A549 (cell line): ENCODE measurements around the gene SUFU. TPM values are rescaled to one million over a fixed set of nuclear protein-coding genes. Genes with fewer than 3 reads are reported as not detected.

Experiments
- ATAC-seq, 2 experiments: fragments of 200-7000 bp in 1 of 2; fragments of >200 bp in 1 of 2; cut with Nextera tagmentation in 1 of 2; cut with Tn5 transposase in 1 of 2; 3 replicates each; pipeline versions ENCODE4 v1.8.0 to v1.9.1; 2018 to 2020; ENCODE audit warnings: mild to moderate bottlenecking in 1 of 2, moderate library complexity in 1 of 2
- CTCF ChIA-PET: fragments of 300-600 bp; sonication (Branson Sonifier 250); formaldehyde crosslinking; extraction: SDS; loops from one replicate; lab custom pipeline; 2021; ENCODE audit warnings: antibody characterized with exemption, inconsistent platforms; lab: Yijun Ruan, JAX
- POLR2A ChIA-PET: fragments of 350-600 bp; formaldehyde crosslinking; extraction: SDS; loops from one replicate; lab custom pipeline; 2021; ENCODE audit warnings: antibody characterized with exemption, inconsistent platforms; lab: Yijun Ruan, JAX
- DNase-seq, 2 experiments: peaks; one replicate each; pipeline versions ENCODE4 v3.0.0 to v3.0.0-alpha.2; 2011 to 2016; ENCODE audit warnings: low read depth in 1 of 2, low spot score in 1 of 2
- FAIRE-seq: peaks from 2 replicates; lab custom pipeline; 2011; peaks lifted over from hg19 to GRCh38; lab: Jason Lieb, UNC
- H3K27ac ChIP-seq, 2 experiments: fragments of >200 bp; sonication (Bioruptor Twin); formaldehyde crosslinking; 3 replicates each; pipeline ENCODE4 v1.5.1; 2016 to 2017
- H3K4me1 ChIP-seq: fragments of >200 bp; sonication (Bioruptor Twin); formaldehyde crosslinking; 3 replicates; pipeline ENCODE4 v1.6.1; 2016
- H3K4me2 ChIP-seq: fragments of >200 bp; sonication (Bioruptor Twin); formaldehyde crosslinking; 3 replicates; pipeline ENCODE4 v1.6.1; 2016
- H3K4me3 ChIP-seq: fragments of >200 bp; sonication (Bioruptor Twin); formaldehyde crosslinking; 3 replicates; pipeline ENCODE4 v1.5.1; 2016
- H3K9me3 ChIP-seq: fragments of >200 bp; sonication (Bioruptor Twin); formaldehyde crosslinking; 3 replicates; pipeline ENCODE4 v1.6.1; 2016
- BCL3 ChIP-seq: fragments of >200 bp; sonication (Bioruptor Twin); formaldehyde crosslinking; IDR thresholded peaks from 3 replicates; pipeline ENCODE4 v1.6.1; 2016
- CEBPB ChIP-seq, 2 experiments: fragments of >200 bp in 1 of 2; sonication (Bioruptor Twin) in 1 of 2; formaldehyde crosslinking in 1 of 2; IDR thresholded peaks; 2 replicates each; pipeline ENCODE4 v1.6.1; 2012 to 2016
- EP300 ChIP-seq, 2 experiments: fragments of >200 bp; sonication (Bioruptor Twin); formaldehyde crosslinking; IDR thresholded peaks; 2 replicates in 1 of 2; 3 replicates in 1 of 2; pipeline ENCODE4 v1.6.1; 2016 to 2017
- ESRRA ChIP-seq: fragments of 150-350 bp; IDR thresholded peaks from 2 replicates; pipeline ENCODE4 v1.6.1; 2014; ENCODE audit warnings: mild to moderate bottlenecking, low read length, borderline replicate concordance
- FOSB ChIP-seq: fragments of 250-450 bp; sonication (Bioruptor Pico); IDR thresholded peaks from 2 replicates; pipeline ENCODE4 v1.5.0; 2020; ENCODE audit warnings: mild to moderate bottlenecking, moderate library complexity
- FOSL2 ChIP-seq, 2 experiments: fragments of 450-650 bp in 1 of 2; fragments of >200 bp in 1 of 2; sonication (Bioruptor Twin) in 1 of 2; formaldehyde crosslinking; IDR thresholded peaks; 2 replicates each; pipeline versions ENCODE4 v1.5.0 to v1.6.1; 2016 to 2020; ENCODE audit warnings: mild to moderate bottlenecking in 1 of 2, moderate library complexity in 1 of 2
- FOXS1 ChIP-seq: fragments of 250-450 bp; sonication (Bioruptor Pico); IDR thresholded peaks from 2 replicates; pipeline ENCODE4 v1.5.0; 2020; ENCODE audit warnings: mild to moderate bottlenecking, moderate library complexity
- HOXB5 ChIP-seq: fragments of 250-450 bp; sonication (Bioruptor Pico); IDR thresholded peaks from 2 replicates; pipeline ENCODE4 v1.5.0; 2020; ENCODE audit warnings: mild to moderate bottlenecking, moderate library complexity
- JUNB ChIP-seq: fragments of >200 bp; sonication (Bioruptor Twin); formaldehyde crosslinking; IDR thresholded peaks from 2 replicates; pipeline ENCODE4 v1.6.1; 2016
- MAZ ChIP-seq: fragments of 150-350 bp; IDR thresholded peaks from 2 replicates; pipeline ENCODE4 v1.6.1; 2014; ENCODE audit warnings: antibody characterized with exemption, low read depth, low read length, borderline replicate concordance
- NFE2L2 ChIP-seq: fragments of 150-350 bp; conservative IDR thresholded peaks from 2 replicates; pipeline ENCODE4 v1.6.1; 2014; ENCODE audit warnings: low read length
- NPAS2 ChIP-seq: fragments of 250-450 bp; sonication (Bioruptor Pico); IDR thresholded peaks from 2 replicates; pipeline ENCODE4 v1.8.0; 2022; ENCODE audit warnings: mild to moderate bottlenecking, moderate library complexity, borderline replicate concordance
- RNF2 ChIP-seq: fragments of 200-600 bp; sonication (generic); IDR thresholded peaks from 2 replicates; pipeline ENCODE4 v1.6.1; 2016; ENCODE audit warnings: low read depth, mild to moderate bottlenecking, antibody characterized with exemption, moderate library complexity, borderline replicate concordance
- SMC3 ChIP-seq: fragments of >200 bp; sonication (Bioruptor Twin); formaldehyde crosslinking; IDR thresholded peaks from 3 replicates; pipeline ENCODE4 v1.6.1; 2018; ENCODE audit warnings: inconsistent platforms
- ZC3H11A ChIP-seq: fragments of 450-650 bp; IDR thresholded peaks from 2 replicates; pipeline ENCODE4 v1.6.1; 2014; ENCODE audit warnings: antibody characterized with exemption, mild to moderate bottlenecking
- ZNF302 ChIP-seq: fragments of 250-450 bp; sonication (Bioruptor Pico); IDR thresholded peaks from 2 replicates; pipeline ENCODE4 v1.9.0; 2021; ENCODE audit warnings: inconsistent platforms, mild to moderate bottlenecking, moderate library complexity
- WGBS: methylation state at CpG from one replicate; pipeline ENCODE4 v1.1.6; 2017; ENCODE audit errors: missing lambda C conversion rate; 5-methylcytosine and 5-hydroxymethylcytosine counted together
- polyA plus RNA-seq, 4 experiments: library from polyadenylated mRNA; depleted of rRNA in 3 of 4; stranded (reverse); fragments of >200 nt; fragmentation: RNase III in 1 of 4; extraction: RNeasy Plus Mini Kit Qiagen cat#74134 plus additional on column Dnase treatment in 1 of 4; gene quantifications; 2 replicates in 3 of 4; 3 replicates in 1 of 4; pipeline ENCODE4 v1.2.3, GENCODE V29; 2011 to 2017
- TF ChIP-seq, protein P1 (sequence below): fragments of >200 bp; sonication (Bioruptor Twin); formaldehyde crosslinking; IDR thresholded peaks from 3 replicates; pipeline ENCODE4 v1.5.1; 2016
- TF ChIP-seq, protein P2 (sequence below): IDR thresholded peaks from 2 replicates; pipeline ENCODE4 v1.6.1; 2012
- TF ChIP-seq, protein P3 (sequence below): IDR thresholded peaks from 2 replicates; pipeline ENCODE4 v1.6.1; 2012; ENCODE audit warnings: low read depth, borderline replicate concordance

The SUFU gene
- polyA plus RNA-seq, 2 of the 4 experiments (the other 2 are of a cell fraction): 3.7 to 5.5 TPM

GRCh38 chr10:102545997-102546396 lies 42.2 kb downstream of the SUFU start:
- Histone ChIP-seq H3K27ac (no peak overlapping the region), H3K4me1 (peaks cover 3% of the 10 kb centered on the region; the same call in 2 of the 3 replicates), H3K4me2 (no peak overlapping the region), H3K4me3 (no peak overlapping the region), H3K9me3 (no peaks in the 10 kb centered on the region)
- ATAC-seq (no peak), DNase-seq (no peak), FAIRE-seq (no peak)
- ChIA-PET CTCF (interaction anchor here (1.3 kb wide), 1 partner anchor 21 kb away, joined by 3 read pairs; no protein-coding TSS in a partner anchor), POLR2A (no interaction called here)
- TF ChIP-seq BCL3 (no peak), ZNF302 (CRISPR knock-in tag) (no peak), FOSB (CRISPR knock-in tag) (no peak), NPAS2 (CRISPR knock-in tag) (no peak), EP300 (IDR thresholded peaks at IDR 0.05) (no peak)
- TF ChIP-seq, protein P1, sequence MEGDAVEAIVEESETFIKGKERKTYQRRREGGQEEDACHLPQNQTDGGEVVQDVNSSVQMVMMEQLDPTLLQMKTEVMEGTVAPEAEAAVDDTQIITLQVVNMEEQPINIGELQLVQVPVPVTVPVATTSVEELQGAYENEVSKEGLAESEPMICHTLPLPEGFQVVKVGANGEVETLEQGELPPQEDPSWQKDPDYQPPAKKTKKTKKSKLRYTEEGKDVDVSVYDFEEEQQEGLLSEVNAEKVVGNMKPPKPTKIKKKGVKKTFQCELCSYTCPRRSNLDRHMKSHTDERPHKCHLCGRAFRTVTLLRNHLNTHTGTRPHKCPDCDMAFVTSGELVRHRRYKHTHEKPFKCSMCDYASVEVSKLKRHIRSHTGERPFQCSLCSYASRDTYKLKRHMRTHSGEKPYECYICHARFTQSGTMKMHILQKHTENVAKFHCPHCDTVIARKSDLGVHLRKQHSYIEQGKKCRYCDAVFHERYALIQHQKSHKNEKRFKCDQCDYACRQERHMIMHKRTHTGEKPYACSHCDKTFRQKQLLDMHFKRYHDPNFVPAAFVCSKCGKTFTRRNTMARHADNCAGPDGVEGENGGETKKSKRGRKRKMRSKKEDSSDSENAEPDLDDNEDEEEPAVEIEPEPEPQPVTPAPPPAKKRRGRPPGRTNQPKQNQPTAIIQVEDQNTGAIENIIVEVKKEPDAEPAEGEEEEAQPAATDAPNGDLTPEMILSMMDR: no peak
- TF ChIP-seq, protein P2, sequence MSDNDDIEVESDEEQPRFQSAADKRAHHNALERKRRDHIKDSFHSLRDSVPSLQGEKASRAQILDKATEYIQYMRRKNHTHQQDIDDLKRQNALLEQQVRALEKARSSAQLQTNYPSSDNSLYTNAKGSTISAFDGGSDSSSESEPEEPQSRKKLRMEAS: no peak
- WGBS: 95% methylated on average over 2 of the region's 2 CpGs

GRCh38 chr10:102546606-102547320 lies 43.0 kb downstream of the SUFU start:
- no peak for FAIRE-seq
- no peak overlapping the region for H3K4me3 ChIP-seq
- H3K9me3 ChIP-seq: no peaks in the 10 kb centered on the region
- H3K4me2 ChIP-seq: no peak overlapping the region
- ChIA-PET POLR2A (no interaction called here), CTCF (interaction anchor here (1.3 to 1.9 kb wide), 3 partner anchors 15 to 33 kb away, joined by 3 to 4 read pairs (median 4); no protein-coding TSS in a partner anchor)
- peaks cover 3% of the 10 kb centered on the region; the same call in 2 of the 3 replicates for H3K4me1 ChIP-seq
- 88% methylated on average over 12 of the region's 12 CpGs for WGBS
- no peak overlapping the region for H3K27ac ChIP-seq
- no peak for DNase-seq
- no peak for ATAC-seq
- TF ChIP-seq RNF2 (no peak), FOXS1 (CRISPR knock-in tag) (no peak), NPAS2 (CRISPR knock-in tag) (no peak), CEBPB (IDR thresholded peaks at IDR 0.05) (no peak), HOXB5 (CRISPR knock-in tag) (no peak), NFE2L2 (no peak), ESRRA (no peak), MAZ (no peak), SMC3 (no peak), FOSB (CRISPR knock-in tag) (no peak), ZC3H11A (no peak), JUNB (no peak), FOSL2 (IDR thresholded peaks at IDR 0.05) (no peak), FOSL2 (CRISPR knock-in tag; IDR thresholded peaks at IDR 0.05) (no peak)
- TF ChIP-seq, protein P1: no peak
- TF ChIP-seq, protein P3, sequence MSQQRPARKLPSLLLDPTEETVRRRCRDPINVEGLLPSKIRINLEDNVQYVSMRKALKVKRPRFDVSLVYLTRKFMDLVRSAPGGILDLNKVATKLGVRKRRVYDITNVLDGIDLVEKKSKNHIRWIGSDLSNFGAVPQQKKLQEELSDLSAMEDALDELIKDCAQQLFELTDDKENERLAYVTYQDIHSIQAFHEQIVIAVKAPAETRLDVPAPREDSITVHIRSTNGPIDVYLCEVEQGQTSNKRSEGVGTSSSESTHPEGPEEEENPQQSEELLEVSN: no peak
